Subcutaneous adipose tissue (tissue), 4 donors: ENCODE results near the gene ENPP6. TPM values are rescaled to one million over a fixed set of nuclear protein-coding genes. Genes with fewer than 3 reads are reported as not detected.

Experiments used
- CTCF ChIP-seq: fragments of 450-650 bp; IDR thresholded peaks from one replicate; pipeline ENCODE4 v1.5.1; 2016; ENCODE audit warnings: low read depth, mild to moderate bottlenecking, control low read depth, antibody characterized with exemption, moderate library complexity
- total RNA-seq, 4 donors: library from RNA; depleted of rRNA; stranded (reverse); fragments of >200 nt; gene quantifications; one replicate each; pipeline ENCODE4 v1.1.0, GENCODE V29; 2016

The ENPP6 gene
- total RNA-seq, 4 donors from 2014 or later = 0.17 TPM; not detected in 3

DNA sequence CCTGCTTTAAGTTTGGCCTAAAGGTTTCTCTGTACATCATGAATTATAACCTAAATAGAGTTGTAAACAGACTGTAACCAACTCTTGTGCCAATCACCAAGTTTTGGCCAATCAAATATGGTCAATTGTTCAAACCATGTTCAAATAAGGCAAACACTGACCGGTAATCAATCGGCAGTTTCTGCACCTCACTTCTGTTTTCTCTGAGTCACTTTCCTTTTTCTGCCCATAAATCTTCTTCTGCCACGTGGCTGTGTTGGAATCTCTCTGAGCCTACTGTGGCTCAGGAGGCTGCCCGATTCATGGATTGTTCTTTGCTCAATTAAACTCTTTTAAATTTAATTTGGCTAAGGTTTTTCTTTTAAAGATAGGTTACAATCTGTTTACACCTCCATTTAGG lies 16.5 kb upstream of the ENPP6 start:
- no peak for TF ChIP-seq CTCF

- TF ChIP-seq CTCF = no peak
Observed at GRCh38 chr4:184232975-184233374, 15.3 kb upstream of the ENPP6 start.

DNA sequence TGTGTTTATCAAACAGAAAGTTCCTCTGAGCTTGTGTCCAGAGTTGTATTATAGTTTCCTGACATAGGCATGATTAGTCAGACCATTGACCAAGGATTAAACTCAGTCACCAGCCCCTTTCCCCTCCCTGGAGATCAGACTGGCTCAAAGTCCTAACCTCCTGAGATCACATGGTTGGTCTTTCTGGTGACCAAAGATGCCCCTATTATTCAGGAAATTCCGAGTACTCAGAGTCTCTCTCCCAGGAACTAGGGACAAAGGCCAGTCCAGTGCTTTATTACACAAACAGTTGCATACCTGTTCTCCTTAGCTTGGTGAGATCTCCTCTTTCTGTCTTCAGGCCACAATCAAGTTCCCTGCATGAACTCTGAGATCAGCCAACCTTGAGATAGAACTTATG lies 14.5 kb upstream of the ENPP6 start:
- no peak for TF ChIP-seq CTCF

DNA sequence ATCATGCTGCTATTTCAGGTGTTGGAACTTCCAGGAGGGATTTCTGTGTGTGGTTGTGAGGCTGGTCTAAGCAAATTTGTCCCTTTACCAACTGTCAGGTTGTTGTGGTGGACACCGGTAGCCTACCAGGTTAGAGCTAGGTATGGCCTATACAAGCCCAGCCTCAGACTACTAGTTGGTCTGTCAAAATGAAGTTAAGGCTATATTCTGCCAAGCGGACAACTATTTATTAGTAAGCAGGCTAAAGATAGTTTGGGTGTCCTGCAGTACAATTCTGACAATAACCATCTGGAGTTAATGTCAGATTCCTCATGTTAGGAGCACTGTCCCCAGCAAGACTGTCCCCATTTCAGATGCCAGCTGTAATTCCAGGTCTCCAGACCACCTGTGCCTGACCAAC lies 13.9 kb upstream of the ENPP6 start:
- no peak for TF ChIP-seq CTCF

DNA sequence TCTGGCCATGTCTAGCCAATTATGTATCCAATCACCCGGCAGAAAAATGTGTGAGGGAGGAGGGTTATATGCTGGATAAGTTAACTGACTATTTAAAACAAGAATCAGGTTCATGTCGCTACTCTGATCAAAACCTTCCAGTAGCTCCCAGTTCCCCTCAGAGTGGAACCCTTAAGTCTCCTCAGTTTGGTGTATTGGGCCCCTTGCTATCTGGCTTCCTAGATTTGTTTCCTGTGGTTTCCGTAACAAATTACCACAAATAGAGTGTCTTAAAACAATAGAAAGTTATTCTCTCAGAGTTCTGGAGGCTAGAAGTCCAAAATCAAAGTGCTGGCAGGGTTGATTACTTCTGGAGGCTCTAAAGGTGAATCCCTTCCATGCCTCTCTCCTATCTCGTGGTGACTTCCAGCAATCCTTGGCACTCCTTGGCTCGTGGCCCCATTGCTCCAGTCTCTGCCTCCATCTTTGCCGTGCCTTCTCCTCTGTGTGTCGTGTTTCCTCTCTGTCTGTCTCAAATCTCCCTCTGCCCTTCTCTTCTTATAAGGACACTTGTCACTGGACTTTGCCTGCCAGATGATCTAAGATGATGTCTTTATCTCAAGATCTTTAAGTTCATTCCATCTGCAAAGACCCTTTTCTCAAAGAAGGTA lies 10.5 kb upstream of the ENPP6 start:
- no peak for TF ChIP-seq CTCF

DNA sequence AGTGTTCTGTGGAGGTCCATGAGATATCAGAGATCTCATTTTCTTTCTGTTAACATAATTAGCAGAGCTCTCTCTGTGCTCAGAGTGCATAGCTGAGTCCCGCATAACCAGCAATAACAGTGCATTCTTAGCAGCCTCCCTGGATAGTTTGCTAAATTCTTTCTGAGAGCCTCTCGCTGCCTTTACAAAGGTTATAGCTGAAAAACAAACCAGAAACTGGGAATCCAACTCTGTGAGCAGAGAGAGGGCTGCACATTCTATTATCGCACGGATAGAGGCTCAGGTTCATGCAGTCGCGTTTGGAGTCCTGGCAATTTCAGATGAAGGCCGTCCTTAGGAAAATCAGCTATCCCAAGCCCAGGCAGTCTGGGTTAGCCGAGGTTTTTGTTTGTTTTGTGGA lies 1.2 kb downstream of the ENPP6 start:
- TF ChIP-seq CTCF = no peak

GRCh38 chr4:184215709-184216328 lies 1.9 kb downstream of the ENPP6 start:
- TF ChIP-seq CTCF = no peak
